Measurements from ENCODE around the gene IZUMO1.

- no peak for TF ChIP-seq POLR2A (IDR thresholded peaks at IDR 0.05)
- TF ChIP-seq, protein P1, sequence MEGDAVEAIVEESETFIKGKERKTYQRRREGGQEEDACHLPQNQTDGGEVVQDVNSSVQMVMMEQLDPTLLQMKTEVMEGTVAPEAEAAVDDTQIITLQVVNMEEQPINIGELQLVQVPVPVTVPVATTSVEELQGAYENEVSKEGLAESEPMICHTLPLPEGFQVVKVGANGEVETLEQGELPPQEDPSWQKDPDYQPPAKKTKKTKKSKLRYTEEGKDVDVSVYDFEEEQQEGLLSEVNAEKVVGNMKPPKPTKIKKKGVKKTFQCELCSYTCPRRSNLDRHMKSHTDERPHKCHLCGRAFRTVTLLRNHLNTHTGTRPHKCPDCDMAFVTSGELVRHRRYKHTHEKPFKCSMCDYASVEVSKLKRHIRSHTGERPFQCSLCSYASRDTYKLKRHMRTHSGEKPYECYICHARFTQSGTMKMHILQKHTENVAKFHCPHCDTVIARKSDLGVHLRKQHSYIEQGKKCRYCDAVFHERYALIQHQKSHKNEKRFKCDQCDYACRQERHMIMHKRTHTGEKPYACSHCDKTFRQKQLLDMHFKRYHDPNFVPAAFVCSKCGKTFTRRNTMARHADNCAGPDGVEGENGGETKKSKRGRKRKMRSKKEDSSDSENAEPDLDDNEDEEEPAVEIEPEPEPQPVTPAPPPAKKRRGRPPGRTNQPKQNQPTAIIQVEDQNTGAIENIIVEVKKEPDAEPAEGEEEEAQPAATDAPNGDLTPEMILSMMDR (IDR thresholded peaks at IDR 0.05), result no peak
These were observed 7.1 kb downstream of the IZUMO1 start for GRCh38 chr19:48739404-48740163.
